Measurements from ENCODE around the gene PDHA1.

PDHA1 gene

GRCh38 chrX:19389227-19389845 lies 45.6 kb downstream of the PDHA1 start:
- no peaks in the 10 kb centered on the region for H3K36me3 ChIP-seq (ENCODE audit: insufficient read depth)
- H4K20me1 ChIP-seq (ENCODE audit: insufficient read depth), result no peaks in the 10 kb centered on the region
- no peak overlapping the region for H3K9ac ChIP-seq
- no peak overlapping the region for H3K4me2 ChIP-seq
- TF ChIP-seq, protein P1, sequence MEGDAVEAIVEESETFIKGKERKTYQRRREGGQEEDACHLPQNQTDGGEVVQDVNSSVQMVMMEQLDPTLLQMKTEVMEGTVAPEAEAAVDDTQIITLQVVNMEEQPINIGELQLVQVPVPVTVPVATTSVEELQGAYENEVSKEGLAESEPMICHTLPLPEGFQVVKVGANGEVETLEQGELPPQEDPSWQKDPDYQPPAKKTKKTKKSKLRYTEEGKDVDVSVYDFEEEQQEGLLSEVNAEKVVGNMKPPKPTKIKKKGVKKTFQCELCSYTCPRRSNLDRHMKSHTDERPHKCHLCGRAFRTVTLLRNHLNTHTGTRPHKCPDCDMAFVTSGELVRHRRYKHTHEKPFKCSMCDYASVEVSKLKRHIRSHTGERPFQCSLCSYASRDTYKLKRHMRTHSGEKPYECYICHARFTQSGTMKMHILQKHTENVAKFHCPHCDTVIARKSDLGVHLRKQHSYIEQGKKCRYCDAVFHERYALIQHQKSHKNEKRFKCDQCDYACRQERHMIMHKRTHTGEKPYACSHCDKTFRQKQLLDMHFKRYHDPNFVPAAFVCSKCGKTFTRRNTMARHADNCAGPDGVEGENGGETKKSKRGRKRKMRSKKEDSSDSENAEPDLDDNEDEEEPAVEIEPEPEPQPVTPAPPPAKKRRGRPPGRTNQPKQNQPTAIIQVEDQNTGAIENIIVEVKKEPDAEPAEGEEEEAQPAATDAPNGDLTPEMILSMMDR (conservative IDR thresholded peaks at IDR 0.05; ENCODE audit: low read depth, low read length), result no peak
- H3K4me3 ChIP-seq (IDR thresholded peaks at IDR 0.05; ENCODE audit: insufficient read depth, low read depth, low read length), result no peak overlapping the region
- H2AFZ ChIP-seq (ENCODE audit: low read depth), result no peak overlapping the region
- no peak overlapping the region for H3K27ac ChIP-seq
- H3K79me2 ChIP-seq (ENCODE audit: insufficient read depth, low read depth), result no peaks in the 10 kb centered on the region
- no peaks in the 10 kb centered on the region for H3K27me3 ChIP-seq (ENCODE audit: insufficient read depth, low read depth)
- no peaks in the 10 kb centered on the region for H3K4me1 ChIP-seq (ENCODE audit: low read depth, poor library complexity, severe bottlenecking)

DNA sequence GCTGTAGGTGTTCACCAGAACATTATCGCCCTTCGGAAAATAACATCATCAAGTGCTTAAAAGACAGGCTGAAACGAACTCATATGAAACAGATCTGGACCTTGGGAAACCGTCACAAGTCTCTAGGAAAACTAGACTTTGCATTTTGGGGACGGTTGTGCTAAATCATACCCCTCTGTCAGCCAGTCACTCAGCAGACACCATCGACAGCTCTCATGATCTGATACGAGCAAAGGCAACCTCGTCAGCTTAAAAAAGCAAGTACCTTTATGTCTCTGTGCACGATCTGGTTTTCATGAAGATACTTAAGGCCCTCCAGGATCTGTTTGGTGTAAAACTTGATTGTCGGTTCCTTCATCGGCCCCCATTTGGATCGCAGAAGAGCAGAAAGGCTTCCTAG lies 48.4 kb downstream of the PDHA1 start:
- no peaks in the 10 kb centered on the region for H3K4me1 ChIP-seq (ENCODE audit: low read depth, poor library complexity, severe bottlenecking)
- TF ChIP-seq, protein P1 (conservative IDR thresholded peaks at IDR 0.05; ENCODE audit: low read depth, low read length), result no peak

GRCh38 chrX:19392703-19393102 lies 49.0 kb downstream of the PDHA1 start:
- Histone ChIP-seq H2AFZ (ENCODE audit: low read depth) (no peak overlapping the region), H3K9ac (no peak overlapping the region), H3K36me3 (ENCODE audit: insufficient read depth) (no peaks in the 10 kb centered on the region), H3K79me2 (ENCODE audit: insufficient read depth, low read depth) (no peaks in the 10 kb centered on the region), H4K20me1 (ENCODE audit: insufficient read depth) (no peaks in the 10 kb centered on the region), H3K4me1 (ENCODE audit: low read depth, poor library complexity, severe bottlenecking) (no peaks in the 10 kb centered on the region), H3K4me2 (no peak overlapping the region), H3K27ac (no peak overlapping the region), H3K27me3 (ENCODE audit: insufficient read depth, low read depth) (no peaks in the 10 kb centered on the region), H3K4me3 (IDR thresholded peaks at IDR 0.05; ENCODE audit: insufficient read depth, low read depth, low read length) (no peak overlapping the region)
- TF ChIP-seq, protein P1 (conservative IDR thresholded peaks at IDR 0.05; ENCODE audit: low read depth, low read length), result no peak

More for the DNA sequence above, 48.4 kb downstream of the PDHA1 start:
- no peaks in the 10 kb centered on the region for H3K36me3 ChIP-seq (ENCODE audit: insufficient read depth)
- H3K9ac ChIP-seq, result no peak overlapping the region
- H4K20me1 ChIP-seq (ENCODE audit: insufficient read depth), result no peaks in the 10 kb centered on the region
- no peaks in the 10 kb centered on the region for H3K79me2 ChIP-seq (ENCODE audit: insufficient read depth, low read depth)
- H3K4me3 ChIP-seq (IDR thresholded peaks at IDR 0.05; ENCODE audit: insufficient read depth, low read depth, low read length), result no peak overlapping the region
- H3K4me2 ChIP-seq, result no peak overlapping the region
- no peak overlapping the region for H2AFZ ChIP-seq (ENCODE audit: low read depth)
- no peaks in the 10 kb centered on the region for H3K27me3 ChIP-seq (ENCODE audit: insufficient read depth, low read depth)
- no peak overlapping the region for H3K27ac ChIP-seq

DNA sequence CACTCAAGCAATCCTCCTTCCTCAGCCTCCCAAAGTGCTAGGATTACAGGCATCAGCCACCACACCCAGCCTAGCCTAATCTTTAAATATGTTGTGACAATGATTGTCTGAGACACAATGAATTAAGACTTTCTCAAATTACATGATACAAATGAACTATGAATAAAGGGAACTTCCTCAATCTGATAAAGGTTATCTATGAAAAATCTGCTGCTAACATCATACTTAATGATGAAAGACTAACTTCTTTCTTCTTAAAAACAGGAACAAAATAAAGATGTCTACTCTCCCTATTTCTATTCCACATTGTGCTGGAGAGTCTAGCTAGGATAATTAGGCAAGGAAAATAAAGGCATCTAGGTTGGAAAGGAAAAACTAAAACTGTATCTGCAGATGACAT lies 60.0 kb downstream of the PDHA1 start:
- no peak overlapping the region for H2AFZ ChIP-seq (ENCODE audit: low read depth)
- H3K4me1 ChIP-seq (ENCODE audit: low read depth, poor library complexity, severe bottlenecking), result no peaks in the 10 kb centered on the region
- H3K9ac ChIP-seq, result no peak overlapping the region
- no peaks in the 10 kb centered on the region for H4K20me1 ChIP-seq (ENCODE audit: insufficient read depth)
- no peaks in the 10 kb centered on the region for H3K36me3 ChIP-seq (ENCODE audit: insufficient read depth)
- no peaks in the 10 kb centered on the region for H3K79me2 ChIP-seq (ENCODE audit: insufficient read depth, low read depth)
- no peak overlapping the region for H3K4me2 ChIP-seq
- no peaks in the 10 kb centered on the region for H3K27me3 ChIP-seq (ENCODE audit: insufficient read depth, low read depth)
- TF ChIP-seq, protein P1 (conservative IDR thresholded peaks at IDR 0.05; ENCODE audit: low read depth, low read length), result no peak
- no peak overlapping the region for H3K27ac ChIP-seq
- no peak overlapping the region for H3K4me3 ChIP-seq (IDR thresholded peaks at IDR 0.05; ENCODE audit: insufficient read depth, low read depth, low read length)
